ENCODE data around the gene MGST3. TPM values are rescaled to one million over a fixed set of nuclear protein-coding genes. Genes with fewer than 3 reads are reported as not detected.

The MGST3 gene
- total RNA-seq, 2 donors from 2014 or later, result 113 to 147 TPM

GRCh38 chr1:165697491-165697880 is 66.5 kb downstream of the MGST3 start:
- H3K27me3 ChIP-seq (ENCODE audit: control insufficient read depth, insufficient read depth, low read length, poor library complexity, severe bottlenecking), result no peaks in the 10 kb centered on the region
- no peaks in the 10 kb centered on the region for H3K4me1 ChIP-seq (ENCODE audit: control insufficient read depth, insufficient read depth, low read length)
- peak overlapping the region; percentile 95 for H3K4me3 Mint-ChIP-seq
- H3K27ac ChIP-seq (ENCODE audit: low read depth, low read length), result no peak overlapping the region
- peaks cover 3% of the 10 kb centered on the region for H3K36me3 ChIP-seq (ENCODE audit: control insufficient read depth, insufficient read depth, low read length)
- H3K27ac Mint-ChIP-seq, result peak overlapping the region; percentile 96
- TF ChIP-seq CTCF (conservative IDR thresholded peaks at IDR 0.05), result no peak
- H3K4me3 ChIP-seq (ENCODE audit: low read length), result peak overlapping the region; percentile 95
- 54% methylated on average over 8 of the region's 8 CpGs; no CpG with 5 or more reads in 1 of the 2 experiments for WGBS, 2 experiments (ENCODE audit: insufficient coverage in 1 of 2, insufficient read length in 1 of 2)
- H3K36me3 Mint-ChIP-seq (ENCODE audit: low read depth), result peaks cover 22% of the 10 kb centered on the region
- peaks cover 10% of the 10 kb centered on the region for H3K27me3 Mint-ChIP-seq (ENCODE audit: insufficient read depth)
- no peak overlapping the region for H3K9ac ChIP-seq (ENCODE audit: extremely low read depth, low read length, poor library complexity, severe bottlenecking)
- peaks cover 8% of the 10 kb centered on the region for H3K9me3 Mint-ChIP-seq
- peaks cover 7% of the 10 kb centered on the region for H3K4me1 Mint-ChIP-seq
- no peak for DNase-seq
- no peaks in the 10 kb centered on the region for H3K9me3 ChIP-seq (ENCODE audit: control insufficient read depth, low read length)

- Histone ChIP-seq H3K36me3 (ENCODE audit: control insufficient read depth, insufficient read depth, low read length) (peaks cover 3% of the 10 kb centered on the region), H3K4me3 (ENCODE audit: low read length) (peak within 1 kb of the TSS; percentile 95), H3K9ac (ENCODE audit: extremely low read depth, low read length, poor library complexity, severe bottlenecking) (peak within 1 kb of the TSS; percentile 84), H3K27ac (ENCODE audit: low read depth, low read length) (peak within 1 kb of the TSS; percentile 82), H3K27me3 (ENCODE audit: control insufficient read depth, insufficient read depth, low read length, poor library complexity, severe bottlenecking) (no peaks in the 10 kb centered on the region), H3K4me1 (ENCODE audit: control insufficient read depth, insufficient read depth, low read length) (no peaks in the 10 kb centered on the region), H3K9me3 (ENCODE audit: control insufficient read depth, low read length) (no peaks in the 10 kb centered on the region)
- peaks cover 7% of the 10 kb centered on the region for H3K4me1 Mint-ChIP-seq
- peaks cover 18% of the 10 kb centered on the region for H3K36me3 Mint-ChIP-seq (ENCODE audit: low read depth)
- WGBS, 2 experiments (ENCODE audit: insufficient coverage in 1 of 2, insufficient read length in 1 of 2), result 0 to 1% methylated on average over 28 to 65 of the region's 65 CpGs
- H3K27me3 Mint-ChIP-seq (ENCODE audit: insufficient read depth), result peaks cover 10% of the 10 kb centered on the region
- TF ChIP-seq CTCF (conservative IDR thresholded peaks at IDR 0.05), result peak; percentile 74
- peaks cover 4% of the 10 kb centered on the region for H3K9me3 Mint-ChIP-seq
- peak within 1 kb of the TSS; percentile 95 for H3K4me3 Mint-ChIP-seq
- H3K27ac Mint-ChIP-seq, result peak within 1 kb of the TSS; percentile 96
- peak; percentile 97 for DNase-seq
Measured at GRCh38 chr1:165697881-165698760, 67.1 kb downstream of the MGST3 start, which contains the start of gene ALDH9A1. TSS of gene ALDH9A1 (minus strand) at chr1:165698562. CDS start at chr1:165698558, 4 bp downstream.

- Histone ChIP-seq H3K27ac (ENCODE audit: low read depth, low read length) (peak overlapping the region; percentile 79), H3K9ac (ENCODE audit: extremely low read depth, low read length, poor library complexity, severe bottlenecking) (peak overlapping the region; percentile 38), H3K36me3 (ENCODE audit: control insufficient read depth, insufficient read depth, low read length) (peaks cover 3% of the 10 kb centered on the region), H3K4me1 (ENCODE audit: control insufficient read depth, insufficient read depth, low read length) (no peaks in the 10 kb centered on the region), H3K27me3 (ENCODE audit: control insufficient read depth, insufficient read depth, low read length, poor library complexity, severe bottlenecking) (no peaks in the 10 kb centered on the region), H3K9me3 (ENCODE audit: control insufficient read depth, low read length) (no peaks in the 10 kb centered on the region), H3K4me3 (ENCODE audit: low read length) (peak overlapping the region; percentile 95)
- Mint-ChIP-seq H3K36me3 (ENCODE audit: low read depth) (peaks cover 12% of the 10 kb centered on the region), H3K27me3 (ENCODE audit: insufficient read depth) (peaks cover 10% of the 10 kb centered on the region), H3K4me1 (peaks cover 7% of the 10 kb centered on the region), H3K9me3 (no peaks in the 10 kb centered on the region), H3K4me3 (peak overlapping the region; percentile 95), H3K27ac (peak overlapping the region; percentile 80)
- TF ChIP-seq CTCF (conservative IDR thresholded peaks at IDR 0.05), result no peak
- WGBS, 2 experiments (ENCODE audit: insufficient coverage in 1 of 2, insufficient read length in 1 of 2), result 6 to 9% methylated on average over 5 to 7 of the region's 7 CpGs
- no peak for DNase-seq
Measured at GRCh38 chr1:165698761-165699052, 67.7 kb downstream of the MGST3 start.
